ENCODE data around the gene WDR12. TPM values are rescaled to one million over a fixed set of nuclear protein-coding genes. Genes with fewer than 3 reads are reported as not detected.
"Not testable (repeated sequence)": the region's sequence is repeated elsewhere in the genome, so short reads cannot be mapped to it uniquely, and the experiment has no call there.

The WDR12 gene
- total RNA-seq, 2 experiments from 2014 or later = 38.4 to 91.4 TPM

- TF ChIP-seq CTCF (conservative IDR thresholded peaks at IDR 0.05; ENCODE audit: low read length) (no peak), EZH2phosphoT487 (IDR thresholded peaks at IDR 0.05; ENCODE audit: borderline replicate concordance, low read depth, low read length) (no peak)
- intact Hi-C loops (cut with micrococcal nuclease; ENCODE audit: unreplicated experiment) = no loop called here
- POLR2A ChIA-PET = interaction anchor here (0.5 to 1.1 kb wide), 3 partner anchors 11 to 362 kb away, joined by 3 read pairs; no protein-coding TSS in a partner anchor
- no peak overlapping the region for H2AFZ ChIP-seq (ENCODE audit: low read length)
- no peak overlapping the region for H3K4me3 ChIP-seq (ENCODE audit: low read depth, low read length, poor library complexity, severe bottlenecking)
- no TSS peak for BruUV-seq (replicated peaks)
- H3K9me3 ChIP-seq (ENCODE audit: low read length) = peaks cover 1% of the 10 kb centered on the region; the same call in 1 of the 2 replicates
- H3K4me1 ChIP-seq (ENCODE audit: insufficient read depth, low read length, poor library complexity, severe bottlenecking) = no peaks in the 10 kb centered on the region
- H3K9me2 ChIP-seq (ENCODE audit: insufficient read depth, low read length) = no peaks in the 10 kb centered on the region
- CTCF ChIA-PET (ENCODE audit: unreplicated experiment) = no interaction called here
- no peak overlapping the region for H3K27ac ChIP-seq (ENCODE audit: low read depth, low read length, poor library complexity, severe bottlenecking)
- H4K20me1 ChIP-seq (ENCODE audit: insufficient read depth, low read length) = no peaks in the 10 kb centered on the region
- DNase-seq (ENCODE audit: low spot score) = peak; percentile 13
- H3K36me3 ChIP-seq (ENCODE audit: insufficient read depth, low read length) = no peaks in the 10 kb centered on the region
- no peaks in the 10 kb centered on the region for H3K79me2 ChIP-seq (ENCODE audit: insufficient read depth, low read depth, low read length)
- H3K4me2 ChIP-seq (ENCODE audit: low read length) = no peak overlapping the region
Measured at GRCh38 chr2:202950592-202950991, 39.1 kb upstream of the WDR12 start.

- H2AFZ ChIP-seq (ENCODE audit: low read length); H3K4me2 ChIP-seq (ENCODE audit: low read length); H3K27ac ChIP-seq (ENCODE audit: low read depth, low read length, poor library complexity, severe bottlenecking); BruUV-seq (replicated peaks); DNase-seq (ENCODE audit: low spot score); CTCF ChIA-PET (ENCODE audit: unreplicated experiment); H3K9me2 ChIP-seq (ENCODE audit: insufficient read depth, low read length); intact Hi-C loops (cut with micrococcal nuclease; ENCODE audit: unreplicated experiment); H3K4me3 ChIP-seq (ENCODE audit: low read depth, low read length, poor library complexity, severe bottlenecking); H3K9me3 ChIP-seq (ENCODE audit: low read length); H4K20me1 ChIP-seq (ENCODE audit: insufficient read depth, low read length); H3K4me1 ChIP-seq (ENCODE audit: insufficient read depth, low read length, poor library complexity, severe bottlenecking); H3K79me2 ChIP-seq (ENCODE audit: insufficient read depth, low read depth, low read length); H3K36me3 ChIP-seq (ENCODE audit: insufficient read depth, low read length): not testable (repeated sequence)
- POLR2A ChIA-PET = interaction anchor here (0.6 to 0.9 kb wide), 3 partner anchors 10 to 30 kb away, joined by 3 read pairs; no protein-coding TSS in a partner anchor
Measured at GRCh38 chr2:202949333-202949732, 37.9 kb upstream of the WDR12 start.

GRCh38 chr2:202945497-202945896, 34.0 kb upstream of the WDR12 start:
- H3K4me3 ChIP-seq (ENCODE audit: low read depth, low read length, poor library complexity, severe bottlenecking) = no peak overlapping the region
- no peak overlapping the region for H2AFZ ChIP-seq (ENCODE audit: low read length)
- no peaks in the 10 kb centered on the region for H4K20me1 ChIP-seq (ENCODE audit: insufficient read depth, low read length)
- no peak overlapping the region for H3K4me2 ChIP-seq (ENCODE audit: low read length)
- CTCF ChIA-PET (ENCODE audit: unreplicated experiment) = interaction anchor here (0.6 kb wide), 1 partner anchor 440 kb away, joined by 3 read pairs; no protein-coding TSS in a partner anchor
- no peaks in the 10 kb centered on the region for H3K79me2 ChIP-seq (ENCODE audit: insufficient read depth, low read depth, low read length)
- POLR2A ChIA-PET = interaction anchor here (0.6 to 0.9 kb wide), 2 partner anchors 53 to 317 kb away, joined by 3 read pairs; no protein-coding TSS in a partner anchor
- H3K4me1 ChIP-seq (ENCODE audit: insufficient read depth, low read length, poor library complexity, severe bottlenecking) = no peaks in the 10 kb centered on the region
- TF ChIP-seq EZH2phosphoT487 (IDR thresholded peaks at IDR 0.05; ENCODE audit: borderline replicate concordance, low read depth, low read length) = no peak
- no peak for TF ChIP-seq CTCF (conservative IDR thresholded peaks at IDR 0.05; ENCODE audit: low read length)
- DNase-seq (ENCODE audit: low spot score) = no peak
- H3K9me2 ChIP-seq (ENCODE audit: insufficient read depth, low read length) = no peaks in the 10 kb centered on the region; the same call in 1 of the 2 replicates
- BruUV-seq (replicated peaks) = no TSS peak
- no peak overlapping the region for H3K27ac ChIP-seq (ENCODE audit: low read depth, low read length, poor library complexity, severe bottlenecking)
- intact Hi-C loops (cut with micrococcal nuclease; ENCODE audit: unreplicated experiment) = no loop called here
- H3K36me3 ChIP-seq (ENCODE audit: insufficient read depth, low read length) = no peaks in the 10 kb centered on the region
- H3K9me3 ChIP-seq (ENCODE audit: low read length) = peaks cover 6% of the 10 kb centered on the region; the same call in 1 of the 2 replicates

Measured in OCI-LY7 (cell line).